Measurements from ENCODE around the gene NTM.
A peak's percentile ranks its signal among the peaks of the same experiment; 100 is the strongest.

NTM gene

GRCh38 chr11:132137289-132137980 is 767.0 kb downstream of the NTM start:
- no peak for DNase-seq

- DNase-seq, result no peak
Observed at GRCh38 chr11:132137981-132138313, 767.5 kb downstream of the NTM start.

GRCh38 chr11:132139181-132139580 is 768.8 kb downstream of the NTM start:
- no peak for DNase-seq

GRCh38 chr11:132140056-132140455 is 769.6 kb downstream of the NTM start:
- no peak for DNase-seq

- DNase-seq, result no peak
Observed at GRCh38 chr11:132142121-132142520, 771.7 kb downstream of the NTM start.

GRCh38 chr11:132142554-132142953 is 772.1 kb downstream of the NTM start:
- DNase-seq, result no peak

- no peak for DNase-seq
Observed at GRCh38 chr11:132147464-132147863, 777.0 kb downstream of the NTM start.

GRCh38 chr11:132154781-132155180 is 784.4 kb downstream of the NTM start:
- no peak for DNase-seq

GRCh38 chr11:132158091-132158490 is 787.7 kb downstream of the NTM start:
- DNase-seq, result peak; percentile 33 to 51 (median 34)

- no peak for DNase-seq
Observed at GRCh38 chr11:132158696-132159095, 788.3 kb downstream of the NTM start.

GRCh38 chr11:132161403-132162078 is 791.1 kb downstream of the NTM start:
- DNase-seq, result no peak

GRCh38 chr11:132168344-132168981 is 798.0 kb downstream of the NTM start:
- DNase-seq, result no peak

GRCh38 chr11:132171031-132171430 is 800.6 kb downstream of the NTM start:
- no peak for DNase-seq

- DNase-seq, result no peak
Observed at GRCh38 chr11:132174362-132175255, 804.2 kb downstream of the NTM start.

GRCh38 chr11:132177106-132177505 is 806.7 kb downstream of the NTM start:
- peak in 2 of 3 donors; percentile 18 to 20 for DNase-seq

GRCh38 chr11:132184079-132184478 is 813.7 kb downstream of the NTM start:
- no peak for DNase-seq

GRCh38 chr11:132185726-132186592 is 815.5 kb downstream of the NTM start:
- no peak for DNase-seq

- no peak for DNase-seq
Observed at GRCh38 chr11:132186699-132187098, 816.3 kb downstream of the NTM start.

GRCh38 chr11:132187386-132187785 is 817.0 kb downstream of the NTM start:
- no peak for DNase-seq

GRCh38 chr11:132187814-132188213 is 817.4 kb downstream of the NTM start:
- no peak for DNase-seq

- no peak for DNase-seq
Observed at GRCh38 chr11:132196928-132197327, 826.5 kb downstream of the NTM start.

- no peak for DNase-seq
Observed at GRCh38 chr11:132200353-132200936, 830.0 kb downstream of the NTM start.

All from suppressor macrophage treated with lipopolysaccharide for 1 hour (primary cell).